ENCODE data around the gene TRANK1. TPM values are rescaled to one million over a fixed set of nuclear protein-coding genes. Genes with fewer than 3 reads are reported as not detected.
A peak's percentile ranks its signal among the peaks of the same experiment; 100 is the strongest.

TRANK1 gene
- total RNA-seq = 42.4 TPM

DNA sequence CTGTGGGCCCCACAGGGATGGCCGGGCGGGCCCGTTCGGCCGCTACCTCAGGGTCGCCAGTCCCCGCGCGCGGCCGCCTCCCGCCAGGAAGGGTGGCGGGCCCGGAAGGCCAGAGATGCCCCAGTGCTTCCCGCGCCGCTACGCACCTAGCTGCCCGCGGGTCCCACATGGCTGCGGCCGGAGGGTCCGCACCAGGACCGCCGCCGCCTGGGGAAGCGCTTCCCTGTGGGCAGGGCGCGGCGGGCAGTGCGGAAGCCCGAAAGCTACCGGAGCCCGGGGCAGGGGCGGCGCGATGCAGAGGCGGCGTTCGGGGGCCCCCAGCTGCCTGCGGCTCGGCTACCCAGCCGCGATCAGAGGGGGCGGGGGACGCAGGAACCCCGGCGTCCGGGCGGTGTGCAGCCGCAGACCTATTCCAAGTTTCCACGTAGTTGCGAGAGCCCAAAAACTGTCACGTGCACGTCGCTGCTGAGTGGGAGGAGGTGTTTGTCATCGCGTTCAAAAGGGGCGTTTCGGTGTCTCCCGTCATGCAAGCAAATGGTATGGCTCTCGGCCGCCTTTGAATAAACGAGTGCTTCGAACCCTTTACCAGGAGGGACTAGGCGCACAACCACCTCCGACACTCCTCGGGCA lies at the start of gene TRANK1:
Gene TRANK1, minus strand, starts transcription at position 414 of the 630 bp plus-strand sequence. Its CDS starts 245 bp downstream, at position 169.
- Histone ChIP-seq H3K9me3 (ENCODE audit: low read depth, low read length) (peaks cover 6% of the 10 kb centered on the region), H3K27me3 (ENCODE audit: insufficient read depth, low read length) (no peaks in the 10 kb centered on the region), H3K4me1 (ENCODE audit: insufficient read depth, low read length) (peaks cover 15% of the 10 kb centered on the region), H3K4me3 (ENCODE audit: low read length) (peak within 1 kb of the TSS; percentile 68)

DNA sequence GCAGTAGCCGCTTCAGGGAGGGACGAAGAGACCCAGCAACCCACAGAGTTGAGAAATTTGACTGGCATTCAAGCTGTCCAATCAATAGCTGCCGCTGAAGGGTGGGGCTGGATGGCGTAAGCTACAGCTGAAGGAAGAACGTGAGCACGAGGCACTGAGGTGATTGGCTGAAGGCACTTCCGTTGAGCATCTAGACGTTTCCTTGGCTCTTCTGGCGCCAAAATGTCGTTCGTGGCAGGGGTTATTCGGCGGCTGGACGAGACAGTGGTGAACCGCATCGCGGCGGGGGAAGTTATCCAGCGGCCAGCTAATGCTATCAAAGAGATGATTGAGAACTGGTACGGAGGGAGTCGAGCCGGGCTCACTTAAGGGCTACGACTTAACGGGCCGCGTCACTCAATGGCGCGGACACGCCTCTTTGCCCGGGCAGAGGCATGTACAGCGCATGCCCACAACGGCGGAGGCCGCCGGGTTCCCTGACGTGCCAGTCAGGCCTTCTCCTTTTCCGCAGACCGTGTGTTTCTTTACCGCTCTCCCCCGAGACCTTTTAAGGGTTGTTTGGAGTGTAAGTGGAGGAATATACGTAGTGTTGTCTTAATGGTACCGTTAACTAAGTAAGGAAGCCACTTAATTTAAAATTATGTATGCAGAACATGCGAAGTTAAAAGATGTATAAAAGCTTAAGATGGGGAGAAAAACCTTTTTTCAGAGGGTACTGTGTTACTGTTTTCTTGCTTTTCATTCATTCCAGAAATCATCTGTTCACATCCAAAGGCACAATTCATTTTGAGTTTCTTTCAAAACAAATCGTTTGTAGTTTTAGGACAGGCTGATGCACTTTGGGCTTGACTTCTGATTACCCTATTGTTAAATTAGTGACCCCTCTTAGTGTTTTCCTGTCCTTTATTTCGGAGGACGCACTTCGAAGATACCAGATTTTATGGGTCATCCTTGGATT lies 48.8 kb upstream of the TRANK1 start, which contains the start of gene MLH1:
Gene MLH1, plus strand, starts transcription at position 193 of the 958 bp plus-strand sequence. Its CDS starts 30 bp downstream, at position 223.
- Histone ChIP-seq H3K9me3 (ENCODE audit: low read depth, low read length) (no peaks in the 10 kb centered on the region), H3K4me1 (ENCODE audit: insufficient read depth, low read length) (peaks cover 44% of the 10 kb centered on the region), H3K27me3 (ENCODE audit: insufficient read depth, low read length) (no peaks in the 10 kb centered on the region), H3K4me3 (ENCODE audit: low read length) (peak within 1 kb of the TSS; percentile 64)

DNA sequence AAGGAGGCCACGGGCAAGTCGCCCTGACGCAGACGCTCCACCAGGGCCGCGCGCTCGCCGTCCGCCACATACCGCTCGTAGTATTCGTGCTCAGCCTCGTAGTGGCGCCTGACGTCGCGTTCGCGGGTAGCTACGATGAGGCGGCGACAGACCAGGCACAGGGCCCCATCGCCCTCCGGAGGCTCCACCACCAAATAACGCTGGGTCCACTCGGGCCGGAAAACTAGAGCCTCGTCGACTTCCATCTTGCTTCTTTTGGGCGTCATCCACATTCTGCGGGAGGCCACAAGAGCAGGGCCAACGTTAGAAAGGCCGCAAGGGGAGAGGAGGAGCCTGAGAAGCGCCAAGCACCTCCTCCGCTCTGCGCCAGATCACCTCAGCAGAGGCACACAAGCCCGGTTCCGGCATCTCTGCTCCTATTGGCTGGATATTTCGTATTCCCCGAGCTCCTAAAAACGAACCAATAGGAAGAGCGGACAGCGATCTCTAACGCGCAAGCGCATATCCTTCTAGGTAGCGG lies 48.0 kb upstream of the TRANK1 start, which contains the start of gene EPM2AIP1:
Gene EPM2AIP1, minus strand, starts transcription at position 326 of the 520 bp plus-strand sequence. Its CDS starts 54 bp downstream, at position 272.
- Histone ChIP-seq H3K9me3 (ENCODE audit: low read depth, low read length) (no peaks in the 10 kb centered on the region), H3K4me3 (ENCODE audit: low read length) (peak within 1 kb of the TSS; percentile 64), H3K4me1 (ENCODE audit: insufficient read depth, low read length) (peaks cover 50% of the 10 kb centered on the region), H3K27me3 (ENCODE audit: insufficient read depth, low read length) (no peaks in the 10 kb centered on the region)

DNA sequence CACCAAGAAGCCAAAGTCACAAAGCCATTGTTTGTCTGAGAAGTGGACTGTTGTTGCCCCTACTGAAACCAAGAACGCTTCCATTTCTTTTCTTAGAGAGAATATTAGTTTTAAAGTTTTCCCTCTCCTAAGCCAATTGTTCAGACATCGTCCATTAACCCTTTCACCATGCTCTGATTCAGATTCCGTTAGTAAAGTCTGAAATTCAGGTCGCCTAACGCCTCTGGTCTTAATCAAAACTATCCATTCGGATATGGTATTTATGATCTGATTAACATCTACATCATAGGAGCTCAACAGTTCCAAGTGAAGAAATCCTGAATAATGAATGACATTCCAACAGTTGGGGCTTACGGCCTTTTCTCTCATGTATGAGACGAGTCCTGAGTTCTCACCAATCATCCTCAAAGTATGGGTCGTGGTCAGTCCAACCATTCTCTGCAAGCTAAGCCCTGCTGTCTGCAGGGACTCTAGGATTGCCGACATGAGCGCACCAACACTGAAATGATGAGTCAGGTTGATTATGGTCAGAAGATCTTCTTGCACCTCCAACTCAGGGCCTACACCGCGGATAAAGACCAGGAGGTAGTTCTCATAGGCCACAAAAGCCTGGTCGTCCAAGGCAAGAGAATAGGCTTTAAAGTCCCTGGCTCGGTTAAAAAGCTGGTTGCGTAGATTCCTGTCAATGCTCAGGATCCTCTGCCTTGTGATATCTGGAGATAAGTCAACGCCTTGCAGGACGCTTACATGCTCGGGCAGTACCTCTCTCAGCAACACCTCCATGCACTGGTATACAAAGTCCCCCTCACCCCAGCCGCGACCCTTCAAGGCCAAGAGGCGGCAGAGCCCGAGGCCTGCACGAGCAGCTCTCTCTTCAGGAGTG lies 47.3 kb upstream of the TRANK1 start:
- Histone ChIP-seq H3K4me3 (ENCODE audit: low read length) (peak overlapping the region; percentile 64), H3K9me3 (ENCODE audit: low read depth, low read length) (no peaks in the 10 kb centered on the region), H3K27me3 (ENCODE audit: insufficient read depth, low read length) (no peaks in the 10 kb centered on the region), H3K4me1 (ENCODE audit: insufficient read depth, low read length) (peaks cover 50% of the 10 kb centered on the region)

DNA sequence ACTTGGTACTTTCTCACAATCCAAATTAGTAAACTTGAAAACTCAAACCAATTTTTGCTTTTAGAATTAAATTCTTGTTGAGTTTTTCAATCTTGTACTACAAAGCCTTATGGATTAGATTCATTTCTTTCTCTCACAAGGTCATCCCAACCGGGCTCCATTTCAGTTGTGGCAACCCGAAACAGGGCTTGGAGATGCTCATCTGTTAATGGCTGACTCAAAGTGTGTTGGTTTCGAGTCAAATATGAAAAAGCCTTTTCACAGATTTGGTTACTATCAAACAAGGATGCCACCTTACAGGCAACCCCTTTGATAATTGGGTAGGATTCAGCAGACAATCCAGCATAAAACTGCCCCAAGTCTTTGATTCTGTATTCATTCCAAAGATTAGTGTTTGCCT lies 46.3 kb upstream of the TRANK1 start:
- Histone ChIP-seq H3K4me1 (ENCODE audit: insufficient read depth, low read length) (peaks cover 50% of the 10 kb centered on the region), H3K27me3 (ENCODE audit: insufficient read depth, low read length) (no peaks in the 10 kb centered on the region), H3K4me3 (ENCODE audit: low read length) (no peak overlapping the region), H3K9me3 (ENCODE audit: low read depth, low read length) (no peaks in the 10 kb centered on the region)

DNA sequence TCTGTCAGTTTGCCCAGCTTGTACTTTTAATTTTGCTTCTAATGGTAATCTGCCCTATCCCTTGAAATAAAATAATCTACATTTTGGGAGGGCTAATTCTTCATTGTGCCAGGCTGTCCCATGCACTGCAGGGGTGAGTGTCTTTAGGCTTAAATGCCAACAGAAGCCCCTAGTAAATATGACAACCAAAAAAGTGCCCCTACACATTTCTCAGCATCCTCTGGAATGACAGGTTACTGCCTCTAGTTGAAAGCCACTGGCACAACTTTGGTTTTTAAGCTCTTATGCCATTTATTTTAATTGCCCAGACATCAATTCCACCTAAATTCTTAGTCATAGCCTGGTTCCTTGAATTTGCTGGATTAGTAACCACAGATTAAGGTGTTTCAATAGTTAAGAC lies 44.7 kb upstream of the TRANK1 start:
- H3K4me3 ChIP-seq (ENCODE audit: low read length) = no peak overlapping the region
- H3K4me1 ChIP-seq (ENCODE audit: insufficient read depth, low read length) = peaks cover 49% of the 10 kb centered on the region
- H3K27me3 ChIP-seq (ENCODE audit: insufficient read depth, low read length) = no peaks in the 10 kb centered on the region
- H3K9me3 ChIP-seq (ENCODE audit: low read depth, low read length) = no peaks in the 10 kb centered on the region

DNA sequence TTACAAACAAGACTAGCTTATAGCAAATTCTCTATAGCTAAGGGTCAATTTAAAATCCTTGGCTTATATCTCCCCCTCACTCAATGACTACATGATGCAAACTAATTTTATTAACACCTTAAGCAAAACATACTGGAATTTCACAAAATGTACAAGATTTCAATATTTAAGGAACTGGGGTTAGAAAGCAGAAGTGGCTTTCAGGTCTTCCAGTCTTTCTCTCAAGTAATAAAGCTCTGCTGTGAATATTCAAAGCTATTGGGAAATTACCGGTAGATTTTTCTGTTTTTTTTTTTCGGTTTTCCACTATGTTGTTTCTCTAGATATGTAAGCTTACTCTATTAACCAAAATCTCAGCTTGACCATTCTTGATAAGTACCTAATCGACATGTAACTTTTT lies 44.2 kb upstream of the TRANK1 start:
- no peak overlapping the region for H3K4me3 ChIP-seq (ENCODE audit: low read length)
- no peaks in the 10 kb centered on the region for H3K27me3 ChIP-seq (ENCODE audit: insufficient read depth, low read length)
- H3K4me1 ChIP-seq (ENCODE audit: insufficient read depth, low read length) = peaks cover 43% of the 10 kb centered on the region
- H3K9me3 ChIP-seq (ENCODE audit: low read depth, low read length) = no peaks in the 10 kb centered on the region

DNA sequence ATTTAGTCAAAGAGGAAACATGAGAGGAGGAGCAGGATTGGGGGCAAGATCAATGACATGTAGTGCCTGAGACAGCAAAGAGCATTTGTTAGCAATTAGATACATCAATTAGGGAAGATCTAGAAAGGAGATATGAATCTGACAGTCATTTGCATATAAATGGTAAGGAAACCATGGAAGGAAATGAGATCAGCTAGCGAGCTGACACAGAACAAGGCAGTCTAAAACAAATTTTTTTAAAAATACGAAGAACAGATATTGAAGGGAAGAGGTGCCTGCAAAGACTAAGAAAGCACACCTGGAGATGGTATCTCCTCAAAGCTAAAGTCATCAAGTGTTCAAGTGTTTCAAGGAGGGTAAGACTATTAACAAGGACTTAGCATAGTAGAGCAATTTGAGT lies 43.5 kb upstream of the TRANK1 start:
- Histone ChIP-seq H3K9me3 (ENCODE audit: low read depth, low read length) (no peaks in the 10 kb centered on the region), H3K4me1 (ENCODE audit: insufficient read depth, low read length) (peaks cover 41% of the 10 kb centered on the region), H3K27me3 (ENCODE audit: insufficient read depth, low read length) (no peaks in the 10 kb centered on the region), H3K4me3 (ENCODE audit: low read length) (no peak overlapping the region)

DNA sequence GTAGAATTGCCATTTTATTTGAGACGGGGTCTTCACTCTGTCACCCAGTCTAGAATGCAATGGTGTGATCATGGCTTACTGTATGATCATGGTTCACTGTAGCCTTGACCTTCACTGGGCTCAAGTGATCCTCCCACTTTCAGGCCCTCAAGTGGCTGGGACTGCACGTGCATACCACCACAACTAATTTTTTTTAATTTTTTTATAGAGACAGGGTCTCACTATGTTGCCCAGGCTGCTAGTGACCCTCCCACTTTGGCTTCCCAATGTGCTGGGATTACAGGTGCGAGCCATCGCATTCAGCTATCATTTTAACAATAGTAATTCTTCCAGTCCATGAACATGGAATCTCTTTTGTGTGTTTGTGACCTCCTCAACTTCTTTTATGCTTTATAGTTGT lies 36.2 kb upstream of the TRANK1 start:
- Histone ChIP-seq H3K4me1 (ENCODE audit: insufficient read depth, low read length) (no peaks in the 10 kb centered on the region), H3K4me3 (ENCODE audit: low read length) (no peak overlapping the region), H3K9me3 (ENCODE audit: low read depth, low read length) (no peaks in the 10 kb centered on the region), H3K27me3 (ENCODE audit: insufficient read depth, low read length) (no peaks in the 10 kb centered on the region)

DNA sequence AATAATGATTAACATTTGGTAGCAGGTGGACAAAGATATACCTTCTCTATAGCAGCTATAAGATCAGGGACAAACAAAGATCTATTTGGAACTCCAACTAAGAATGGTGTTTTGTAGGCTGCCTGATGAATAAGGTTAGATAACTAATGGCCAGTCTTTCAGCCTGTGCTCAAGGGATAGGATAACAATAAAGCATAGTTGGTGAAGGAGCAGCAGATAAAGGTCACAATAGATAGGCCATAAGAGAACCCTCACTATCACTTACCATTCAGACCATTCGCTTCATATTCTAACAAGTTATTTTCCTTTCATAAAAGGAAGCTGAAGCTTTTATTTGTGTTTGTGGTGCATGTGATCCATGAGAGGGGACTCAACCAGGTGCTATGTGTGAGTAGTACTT lies 28.3 kb upstream of the TRANK1 start:
- H3K4me1 ChIP-seq (ENCODE audit: insufficient read depth, low read length) = peaks cover 16% of the 10 kb centered on the region
- no peaks in the 10 kb centered on the region for H3K9me3 ChIP-seq (ENCODE audit: low read depth, low read length)
- no peaks in the 10 kb centered on the region for H3K27me3 ChIP-seq (ENCODE audit: insufficient read depth, low read length)
- no peak overlapping the region for H3K4me3 ChIP-seq (ENCODE audit: low read length)

DNA sequence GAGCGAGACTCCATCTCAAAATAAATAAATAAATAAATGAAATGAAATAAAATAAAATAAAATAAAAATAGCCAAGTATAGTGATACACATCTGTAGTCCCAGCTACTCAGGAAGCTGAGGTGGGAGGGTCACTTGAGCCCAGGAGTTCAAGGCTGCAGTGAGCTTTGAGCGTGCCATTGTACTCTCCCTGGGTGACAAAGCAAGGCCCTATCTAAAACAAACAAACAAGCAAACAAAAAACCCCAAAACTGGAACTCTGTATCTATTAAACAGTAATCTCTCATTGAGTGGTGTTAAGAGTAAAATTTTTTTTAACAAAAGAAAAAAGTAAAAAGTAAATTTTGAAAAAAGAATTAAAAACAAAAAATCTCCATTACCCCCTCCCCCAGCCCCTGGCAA lies 27.3 kb upstream of the TRANK1 start:
- Histone ChIP-seq H3K9me3 (ENCODE audit: low read depth, low read length) (no peaks in the 10 kb centered on the region), H3K4me1 (ENCODE audit: insufficient read depth, low read length) (peaks cover 16% of the 10 kb centered on the region), H3K27me3 (ENCODE audit: insufficient read depth, low read length) (no peaks in the 10 kb centered on the region), H3K4me3 (ENCODE audit: low read length) (no peak overlapping the region)

DNA sequence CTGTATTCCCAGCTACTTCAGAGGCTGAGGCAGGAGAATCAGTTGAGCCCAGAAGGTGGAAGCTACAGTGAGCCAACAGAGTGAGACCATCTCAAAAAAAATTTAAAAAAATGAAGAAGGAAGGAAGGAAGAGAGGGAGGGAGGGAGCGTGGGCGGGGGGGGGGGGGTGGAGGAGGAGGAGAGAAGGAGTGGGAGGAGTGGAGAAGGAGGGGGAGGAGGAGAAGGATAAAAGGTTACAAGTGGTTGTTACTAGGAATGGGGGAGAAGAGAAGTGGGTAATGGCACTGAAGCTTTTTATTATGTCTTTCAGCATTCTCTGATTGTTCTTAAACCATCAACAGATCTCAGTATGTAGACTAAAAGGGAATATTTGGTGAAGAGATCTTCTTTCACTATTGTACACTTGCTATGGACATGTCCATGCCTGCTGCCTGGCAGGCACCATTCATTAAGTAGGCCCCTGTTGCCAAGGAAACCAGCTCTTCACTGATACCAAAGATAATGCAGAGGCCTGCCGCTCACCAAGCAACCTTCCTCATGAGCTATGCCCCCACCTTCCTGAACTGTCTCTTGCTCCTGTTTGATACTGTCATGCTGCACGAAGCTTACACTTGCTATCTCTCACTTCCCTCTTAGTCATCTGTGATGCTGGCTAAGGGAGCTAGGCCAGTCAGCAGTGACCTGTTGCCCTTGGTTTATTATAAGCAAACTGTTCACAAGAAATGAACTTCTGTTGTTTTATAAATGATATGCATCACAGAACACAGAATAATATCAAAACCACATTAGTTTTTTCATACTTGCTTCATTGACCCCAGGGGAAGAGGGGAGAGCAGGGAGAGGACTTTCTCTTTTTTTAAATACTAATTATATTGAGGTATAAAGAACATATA lies 24.9 kb upstream of the TRANK1 start:
- Histone ChIP-seq H3K27me3 (ENCODE audit: insufficient read depth, low read length) (no peaks in the 10 kb centered on the region), H3K4me1 (ENCODE audit: insufficient read depth, low read length) (peaks cover 16% of the 10 kb centered on the region), H3K4me3 (ENCODE audit: low read length) (no peak overlapping the region), H3K9me3 (ENCODE audit: low read depth, low read length) (no peaks in the 10 kb centered on the region)

DNA sequence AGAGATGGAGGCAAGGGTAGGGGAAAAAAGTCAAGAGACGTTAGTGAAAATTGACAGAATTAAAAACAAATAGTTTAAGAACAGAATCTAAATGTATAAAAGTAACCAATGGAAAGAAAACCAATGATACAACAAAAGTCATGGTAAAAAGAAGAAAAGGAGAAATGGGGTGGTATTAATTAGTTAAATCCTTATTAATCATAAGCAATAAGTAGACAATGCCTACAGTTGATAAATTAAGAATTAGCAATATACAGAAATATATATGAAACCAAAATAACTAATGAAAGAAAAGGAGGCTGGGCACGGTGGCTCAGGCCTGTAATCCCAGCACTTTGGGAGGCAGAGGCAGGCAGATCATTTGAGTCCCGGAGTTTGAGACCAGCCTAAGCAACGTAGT lies 24.2 kb upstream of the TRANK1 start:
- H3K27me3 ChIP-seq (ENCODE audit: insufficient read depth, low read length) = no peaks in the 10 kb centered on the region
- peaks cover 16% of the 10 kb centered on the region for H3K4me1 ChIP-seq (ENCODE audit: insufficient read depth, low read length)
- H3K4me3 ChIP-seq (ENCODE audit: low read length) = no peak overlapping the region
- H3K9me3 ChIP-seq (ENCODE audit: low read depth, low read length) = no peaks in the 10 kb centered on the region

DNA sequence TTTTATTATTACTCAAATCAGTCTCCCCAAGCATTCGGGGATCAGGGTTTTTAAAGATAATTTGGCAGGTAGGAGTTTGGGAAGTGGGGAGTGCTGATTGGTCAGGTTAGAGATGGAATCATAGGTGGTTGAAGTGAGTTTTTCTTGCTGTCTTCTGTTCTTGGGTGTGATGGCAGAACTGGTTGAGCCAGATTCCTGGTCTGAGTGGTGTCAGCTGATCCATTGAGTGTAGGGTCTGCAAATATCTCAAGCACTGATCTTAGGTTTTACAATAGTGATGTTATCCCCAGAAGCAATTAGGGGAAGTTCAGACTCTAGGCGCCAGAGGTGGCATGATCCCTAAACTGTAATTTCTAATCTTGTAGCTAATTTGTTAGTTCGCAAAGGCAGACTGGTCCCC lies 20.6 kb upstream of the TRANK1 start:
- Histone ChIP-seq H3K4me3 (ENCODE audit: low read length) (no peak overlapping the region), H3K9me3 (ENCODE audit: low read depth, low read length) (no peaks in the 10 kb centered on the region), H3K4me1 (ENCODE audit: insufficient read depth, low read length) (peaks cover 13% of the 10 kb centered on the region), H3K27me3 (ENCODE audit: insufficient read depth, low read length) (no peaks in the 10 kb centered on the region)
